H54 (cell line): ENCODE results near the gene ZFP57.
"Not testable (repeated sequence)": the region's sequence is repeated elsewhere in the genome, so short reads cannot be mapped to it uniquely, and the experiment has no call there.

Source experiments
- DNase-seq: peaks from one replicate; pipeline ENCODE4 v3.0.0; 2011; ENCODE audit warnings: low spot score, mixed read lengths; ENCODE audit not compliant: insufficient read length
- FAIRE-seq: peaks from 3 replicates; lab custom pipeline; 2011; peaks lifted over from hg19 to GRCh38; lab: Jason Lieb, UNC
- POLR2A ChIP-seq: IDR thresholded peaks from 2 replicates; pipeline ENCODE4 v1.6.1; 2011; ENCODE audit warnings: low read depth, mild to moderate bottlenecking, low read length

ZFP57 gene

DNA sequence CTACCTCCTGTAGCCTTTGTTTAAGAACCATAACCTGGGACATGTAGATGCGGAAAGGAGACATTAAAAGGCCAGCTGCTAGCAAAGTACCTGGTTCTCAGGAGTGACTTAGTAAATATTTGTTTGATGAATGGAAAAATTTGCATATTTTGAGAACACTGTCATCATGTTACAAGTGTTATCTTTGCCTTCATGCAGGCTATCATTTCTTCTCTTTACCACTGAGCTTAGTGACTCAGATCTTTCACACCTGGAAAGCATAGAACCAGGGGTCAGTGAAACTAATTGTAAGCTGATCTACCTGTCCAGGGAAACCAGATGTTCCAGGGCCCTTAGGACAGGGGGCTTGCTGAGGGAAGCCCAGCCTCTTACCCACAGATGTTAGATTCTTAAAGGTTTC is 5.4 kb downstream of the ZFP57 start:
- DNase-seq (no peak), FAIRE-seq (no peak)
- TF ChIP-seq POLR2A = no peak

DNA sequence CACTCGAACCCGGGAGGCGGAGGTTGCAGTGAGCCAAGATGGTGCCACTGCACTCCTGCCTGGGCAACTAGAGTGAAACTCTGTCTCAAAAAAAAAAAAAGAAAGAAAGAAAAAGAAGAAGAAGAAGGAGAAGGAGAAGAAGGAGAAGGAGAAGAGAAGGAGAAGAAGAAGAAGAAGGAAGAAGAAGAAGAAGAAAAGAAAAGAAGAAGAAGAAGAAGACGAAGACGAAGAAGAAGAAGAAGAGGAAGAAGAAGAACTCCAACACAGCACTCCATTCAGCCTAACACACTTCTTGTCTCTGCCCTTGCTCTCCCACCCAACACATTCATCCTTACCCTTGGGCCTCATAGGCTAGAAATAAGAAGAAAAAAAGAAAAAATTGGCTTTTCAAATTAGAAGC is 6.9 kb downstream of the ZFP57 start:
- no peak for TF ChIP-seq POLR2A
- FAIRE-seq (no peak), DNase-seq (no peak)

GRCh38 chr6:29673161-29673560 is 7.8 kb downstream of the ZFP57 start:
- FAIRE-seq (no peak), DNase-seq (no peak)
- no peak for TF ChIP-seq POLR2A

GRCh38 chr6:29672116-29672515 is 8.8 kb downstream of the ZFP57 start:
- not testable (repeated sequence) for FAIRE-seq

GRCh38 chr6:29671026-29671425 is 9.9 kb downstream of the ZFP57 start:
- TF ChIP-seq POLR2A = no peak
- DNase-seq = no peak
- no peak for FAIRE-seq

More at GRCh38 chr6:29672116-29672515, 8.8 kb downstream of the ZFP57 start:
- not testable (repeated sequence) for DNase-seq

DNA sequence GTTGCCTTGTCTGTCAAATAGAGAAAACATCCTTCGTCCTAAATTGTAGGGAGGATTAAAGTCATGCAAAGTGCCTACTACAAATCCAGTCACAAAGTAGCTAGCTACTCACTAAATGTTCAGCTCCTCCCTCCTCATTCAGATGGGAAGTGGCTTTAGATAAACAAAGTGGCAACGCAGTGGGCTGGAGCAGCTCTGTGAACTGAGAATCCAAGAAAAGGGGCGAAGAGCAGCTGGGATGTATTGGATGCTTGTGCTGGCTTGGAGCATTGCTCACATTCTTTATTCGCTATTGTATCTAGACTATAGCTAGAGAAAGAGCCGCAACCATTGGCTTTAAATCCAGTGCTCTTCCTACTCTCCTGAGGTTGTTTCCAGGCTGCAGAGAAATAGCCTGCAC is 13.8 kb downstream of the ZFP57 start:
- no peak for TF ChIP-seq POLR2A
- DNase-seq = no peak
- FAIRE-seq = no peak

DNA sequence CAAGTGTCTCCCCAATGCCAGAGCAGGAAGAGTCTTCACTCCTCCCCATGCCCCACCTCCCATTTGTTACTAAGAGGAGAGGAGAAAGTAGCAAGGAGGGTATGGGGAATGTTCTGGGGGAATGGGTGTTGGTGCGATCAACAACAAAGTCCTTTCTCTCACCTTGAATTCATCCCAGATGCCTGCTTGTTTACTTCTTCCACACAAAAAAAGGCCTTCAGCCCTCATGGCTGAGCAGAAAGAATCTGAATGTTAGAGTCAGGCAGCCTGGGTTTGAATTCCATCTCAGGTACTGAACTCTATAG is 14.2 kb downstream of the ZFP57 start:
- no peak for TF ChIP-seq POLR2A
- DNase-seq = no peak

GRCh38 chr6:29665942-29666825 is 14.8 kb downstream of the ZFP57 start:
- FAIRE-seq (no peak), DNase-seq (no peak)
- TF ChIP-seq POLR2A = no peak

More for the DNA sequence above, 14.2 kb downstream of the ZFP57 start:
- no peak for FAIRE-seq

GRCh38 chr6:29663300-29664042 is 17.5 kb downstream of the ZFP57 start:
- no peak for FAIRE-seq
- DNase-seq = no peak
- no peak for TF ChIP-seq POLR2A

DNA sequence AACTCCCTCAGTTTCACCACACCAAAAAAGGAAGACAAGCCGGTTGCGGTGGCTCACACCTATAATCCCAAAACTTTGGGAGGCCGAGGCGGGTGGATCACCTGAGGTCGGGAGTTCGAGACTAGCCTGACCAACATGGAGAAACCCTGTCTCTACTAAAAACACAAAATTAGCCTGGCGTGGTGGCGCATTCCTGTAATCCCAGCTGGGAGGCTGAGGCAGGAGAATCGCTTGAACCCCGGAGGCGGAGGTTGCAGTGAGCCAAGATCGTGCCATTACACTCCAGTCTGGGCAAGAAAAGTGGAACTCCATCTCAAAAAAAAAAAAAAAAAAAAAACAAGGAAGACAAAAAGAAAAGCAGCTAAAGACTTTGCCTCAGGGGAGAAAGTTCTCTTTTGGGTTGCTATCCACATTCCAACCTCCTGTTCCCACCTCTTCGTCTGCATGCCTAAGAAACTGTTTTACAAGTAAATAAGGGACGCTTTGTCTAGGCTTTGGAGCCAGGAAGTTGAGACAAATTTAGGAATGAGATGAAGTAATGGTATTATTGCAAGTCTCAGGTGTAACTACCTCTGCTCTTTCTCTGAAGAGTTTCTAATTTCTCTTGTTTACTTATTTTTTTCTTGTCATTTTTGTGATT is 19.3 kb downstream of the ZFP57 start:
- not testable (repeated sequence) for DNase-seq, FAIRE-seq

- no peak for TF ChIP-seq POLR2A
- FAIRE-seq = no peak
- no peak for DNase-seq
Observed at GRCh38 chr6:29661071-29661470, 19.9 kb downstream of the ZFP57 start.

- no peak for DNase-seq
- TF ChIP-seq POLR2A = no peak
- FAIRE-seq = no peak
Observed at GRCh38 chr6:29656798-29657197, 24.2 kb downstream of the ZFP57 start, which contains the start of gene MOG. Gene MOG, plus strand, starts transcription at chr6:29657092. Its CDS starts 118 bp downstream, at chr6:29657210.

DNA sequence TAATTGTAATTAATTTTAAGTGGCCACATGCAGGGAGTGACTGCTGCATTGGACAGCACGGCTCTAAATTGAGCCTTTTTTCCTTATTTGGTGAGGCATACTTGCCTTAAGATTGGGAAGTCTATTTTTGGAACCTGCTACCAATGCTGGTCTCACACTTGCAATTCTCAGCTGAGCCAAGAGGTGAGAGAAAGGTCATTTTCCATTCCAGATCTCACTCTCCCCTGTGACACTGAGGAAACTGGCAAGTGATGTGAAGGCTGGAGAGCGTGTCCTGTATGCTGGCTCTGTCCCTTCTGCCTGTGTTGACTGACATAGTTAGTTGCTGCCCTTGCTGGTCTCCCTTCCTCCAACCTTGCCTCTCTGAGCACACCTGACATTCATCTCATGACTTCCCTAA is 24.8 kb downstream of the ZFP57 start:
- DNase-seq (no peak), FAIRE-seq (no peak)
- TF ChIP-seq POLR2A = no peak

- DNase-seq (no peak), FAIRE-seq (no peak)
- TF ChIP-seq POLR2A = no peak
Observed at GRCh38 chr6:29655658-29656057, 25.3 kb downstream of the ZFP57 start.
